Bronchial epithelial cell (primary cell): Measurements from ENCODE around the gene HMGCLL1. TPM values are rescaled to one million over a fixed set of nuclear protein-coding genes. Genes with fewer than 3 reads are reported as not detected.
A peak's percentile ranks its signal among the peaks of the same experiment; 100 is the strongest.

Experiments used
- DNase-seq: peaks from one replicate; pipeline ENCODE4 v3.0.0-alpha.2; 2010; ENCODE audit warnings: low read depth
- FAIRE-seq: peaks from 2 replicates; lab custom pipeline; 2011; peaks lifted over from hg19 to GRCh38; lab: Jason Lieb, UNC
- H3K27me3 ChIP-seq: 2 replicates; pipeline ENCODE4 v1.5.1; 2011; ENCODE audit warnings: low read length; ENCODE audit not compliant: control insufficient read depth, insufficient read depth
- H3K36me3 ChIP-seq: 2 replicates; pipeline ENCODE4 v1.5.1; 2011; ENCODE audit warnings: low read length; ENCODE audit not compliant: control insufficient read depth, insufficient read depth
- H3K4me3 ChIP-seq: 2 replicates; pipeline ENCODE4 v1.5.1; 2011; ENCODE audit warnings: mild to moderate bottlenecking, low read depth, low read length, control low read depth
- total RNA-seq: library from RNA; depleted of rRNA; stranded (reverse); fragments of >200 nt; gene quantifications from 2 replicates; pipeline ENCODE4 v1.2.1, GENCODE V29; 2014
- TF ChIP-seq, protein P1 (sequence below): IDR thresholded peaks from 2 replicates; pipeline ENCODE4 v1.5.1; 2011; ENCODE audit warnings: mild to moderate bottlenecking, moderate library complexity, low read length, control low read depth, inconsistent platforms; ENCODE audit not compliant: insufficient read depth, severe bottlenecking

HMGCLL1 gene
- total RNA-seq, 1 donor from 2014 or later, result not detected

- Histone ChIP-seq H3K4me3 (no peak overlapping the region), H3K27me3 (no peaks in the 10 kb centered on the region), H3K36me3 (no peaks in the 10 kb centered on the region)
- FAIRE-seq (no peak), DNase-seq (no peak)
- TF ChIP-seq, protein P1, sequence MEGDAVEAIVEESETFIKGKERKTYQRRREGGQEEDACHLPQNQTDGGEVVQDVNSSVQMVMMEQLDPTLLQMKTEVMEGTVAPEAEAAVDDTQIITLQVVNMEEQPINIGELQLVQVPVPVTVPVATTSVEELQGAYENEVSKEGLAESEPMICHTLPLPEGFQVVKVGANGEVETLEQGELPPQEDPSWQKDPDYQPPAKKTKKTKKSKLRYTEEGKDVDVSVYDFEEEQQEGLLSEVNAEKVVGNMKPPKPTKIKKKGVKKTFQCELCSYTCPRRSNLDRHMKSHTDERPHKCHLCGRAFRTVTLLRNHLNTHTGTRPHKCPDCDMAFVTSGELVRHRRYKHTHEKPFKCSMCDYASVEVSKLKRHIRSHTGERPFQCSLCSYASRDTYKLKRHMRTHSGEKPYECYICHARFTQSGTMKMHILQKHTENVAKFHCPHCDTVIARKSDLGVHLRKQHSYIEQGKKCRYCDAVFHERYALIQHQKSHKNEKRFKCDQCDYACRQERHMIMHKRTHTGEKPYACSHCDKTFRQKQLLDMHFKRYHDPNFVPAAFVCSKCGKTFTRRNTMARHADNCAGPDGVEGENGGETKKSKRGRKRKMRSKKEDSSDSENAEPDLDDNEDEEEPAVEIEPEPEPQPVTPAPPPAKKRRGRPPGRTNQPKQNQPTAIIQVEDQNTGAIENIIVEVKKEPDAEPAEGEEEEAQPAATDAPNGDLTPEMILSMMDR, result no peak
Measured at GRCh38 chr6:55511122-55511800, 67.7 kb downstream of the HMGCLL1 start.

DNA sequence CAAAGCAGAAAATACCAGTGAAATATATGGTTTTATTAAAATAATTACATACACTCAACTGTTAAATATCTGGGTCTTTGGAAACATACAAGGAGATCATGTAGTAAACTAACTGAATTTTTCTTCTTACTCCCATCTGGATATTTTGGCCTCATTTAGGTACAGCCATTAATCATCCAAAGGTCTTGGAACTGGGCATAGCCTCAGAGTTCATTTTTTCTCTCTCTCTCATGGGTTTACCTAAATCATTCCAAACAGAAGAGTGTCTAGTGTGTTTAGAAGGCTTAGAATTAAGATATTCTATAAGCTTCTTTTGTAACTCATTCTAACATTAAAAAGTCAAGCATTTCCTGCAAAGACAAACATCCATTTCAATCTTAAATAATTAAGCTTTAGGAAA is 79.4 kb downstream of the HMGCLL1 start:
- Histone ChIP-seq H3K4me3 (no peak overlapping the region), H3K36me3 (no peaks in the 10 kb centered on the region), H3K27me3 (no peaks in the 10 kb centered on the region)
- DNase-seq (no peak), FAIRE-seq (no peak)
- TF ChIP-seq, protein P1, result no peak

DNA sequence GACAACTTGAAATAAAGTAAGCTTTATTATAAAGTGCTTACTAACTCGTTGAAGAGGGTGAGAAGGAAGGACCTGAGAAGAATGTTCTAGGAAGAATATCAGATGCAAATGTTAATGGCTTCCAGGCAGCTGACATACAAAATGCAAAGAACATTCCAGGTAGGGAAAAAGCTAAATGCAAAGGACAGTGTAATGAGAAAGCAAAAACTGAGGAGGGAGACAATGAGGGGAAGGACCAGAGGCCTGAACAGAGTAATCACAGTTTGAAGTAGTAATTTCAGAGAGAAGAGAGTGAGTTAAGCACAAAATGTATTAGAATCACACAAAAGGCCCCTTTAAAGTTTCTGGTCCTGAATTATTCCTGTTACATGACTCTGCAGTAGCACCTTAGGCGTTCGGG is 81.3 kb downstream of the HMGCLL1 start:
- Histone ChIP-seq H3K27me3 (no peaks in the 10 kb centered on the region), H3K36me3 (no peaks in the 10 kb centered on the region), H3K4me3 (no peak overlapping the region)
- FAIRE-seq, result no peak
- TF ChIP-seq, protein P1, result no peak
- DNase-seq, result no peak

GRCh38 chr6:55496201-55496600 is 82.8 kb downstream of the HMGCLL1 start:
- Histone ChIP-seq H3K4me3 (no peak overlapping the region), H3K36me3 (no peaks in the 10 kb centered on the region), H3K27me3 (no peaks in the 10 kb centered on the region)
- TF ChIP-seq, protein P1, result no peak
- DNase-seq (peak; percentile 55), FAIRE-seq (no peak)

GRCh38 chr6:55495277-55495676 is 83.7 kb downstream of the HMGCLL1 start:
- TF ChIP-seq, protein P1, result no peak
- no peak for FAIRE-seq
- no peaks in the 10 kb centered on the region for H3K27me3 ChIP-seq

DNA sequence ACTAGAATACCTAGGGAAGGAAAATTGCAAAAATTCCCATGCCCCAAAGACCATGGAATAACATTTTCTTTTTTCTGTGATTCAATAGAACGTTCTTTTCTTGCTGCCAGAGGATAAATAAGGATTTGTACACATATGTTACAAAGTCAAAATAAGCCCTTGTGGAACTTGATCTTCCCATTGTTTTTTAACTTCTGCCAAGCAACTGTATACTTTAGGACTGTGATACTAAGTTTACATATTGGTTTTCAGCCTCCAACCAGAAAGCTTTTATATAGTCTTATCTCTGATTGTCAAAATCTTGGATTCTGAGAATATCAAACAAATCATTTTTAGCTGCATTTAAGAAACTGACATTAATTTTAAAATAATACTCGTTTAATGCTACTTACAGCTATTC is 84.6 kb downstream of the HMGCLL1 start:
- DNase-seq (no peak), FAIRE-seq (no peak)
- Histone ChIP-seq H3K36me3 (no peaks in the 10 kb centered on the region), H3K4me3 (no peak overlapping the region), H3K27me3 (no peaks in the 10 kb centered on the region)
- TF ChIP-seq, protein P1, result no peak

More at GRCh38 chr6:55495277-55495676, 83.7 kb downstream of the HMGCLL1 start:
- DNase-seq, result peak; percentile 83
- no peak overlapping the region for H3K4me3 ChIP-seq
- H3K36me3 ChIP-seq, result no peaks in the 10 kb centered on the region
